ENCODE measurements around the gene CXCR6.

DNA sequence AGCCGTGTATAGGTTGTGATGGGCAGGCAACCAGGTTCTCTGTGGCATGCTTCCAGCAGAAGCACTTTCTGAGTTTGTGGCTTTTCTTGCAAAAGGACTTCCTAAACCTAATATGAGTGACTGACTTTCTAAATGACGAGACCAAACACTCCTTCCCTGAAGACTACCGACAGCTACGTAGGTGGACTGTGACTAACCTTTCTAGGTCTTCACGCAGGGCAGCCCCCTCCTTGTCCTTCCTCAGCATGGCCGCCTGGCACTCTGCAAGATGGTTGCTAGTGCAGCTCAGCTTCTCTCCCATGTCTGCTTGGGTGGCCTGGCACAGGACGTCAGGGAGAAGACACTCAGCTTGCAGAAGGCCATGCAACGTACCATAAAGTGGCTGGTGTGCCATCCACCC lies 20.9 kb downstream of the CXCR6 start:
- TF ChIP-seq SP1 (IDR thresholded peaks at IDR 0.05) (no peak), L3MBTL2 (conservative IDR thresholded peaks at IDR 0.05) (no peak), LEF1 (IDR thresholded peaks at IDR 0.05; ENCODE audit: borderline replicate concordance) (no peak), BHLHE40 (IDR thresholded peaks at IDR 0.05; ENCODE audit: borderline replicate concordance) (no peak), ELF4 (IDR thresholded peaks at IDR 0.05) (no peak), CTBP1 (IDR thresholded peaks at IDR 0.05; ENCODE audit: borderline replicate concordance) (no peak), FOXA1 (IDR thresholded peaks at IDR 0.05) (no peak)
- TF ChIP-seq, protein P1, sequence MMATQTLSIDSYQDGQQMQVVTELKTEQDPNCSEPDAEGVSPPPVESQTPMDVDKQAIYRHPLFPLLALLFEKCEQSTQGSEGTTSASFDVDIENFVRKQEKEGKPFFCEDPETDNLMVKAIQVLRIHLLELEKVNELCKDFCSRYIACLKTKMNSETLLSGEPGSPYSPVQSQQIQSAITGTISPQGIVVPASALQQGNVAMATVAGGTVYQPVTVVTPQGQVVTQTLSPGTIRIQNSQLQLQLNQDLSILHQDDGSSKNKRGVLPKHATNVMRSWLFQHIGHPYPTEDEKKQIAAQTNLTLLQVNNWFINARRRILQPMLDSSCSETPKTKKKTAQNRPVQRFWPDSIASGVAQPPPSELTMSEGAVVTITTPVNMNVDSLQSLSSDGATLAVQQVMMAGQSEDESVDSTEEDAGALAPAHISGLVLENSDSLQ (IDR thresholded peaks at IDR 0.05): no peak

Measured in HEK293T (cell line).